8988T (cell line): ENCODE measurements around the gene LIMK2.
"Not testable (repeated sequence)": the region's sequence is repeated elsewhere in the genome, so short reads cannot be mapped to it uniquely, and the experiment has no call there.

Source experiments
- DNase-seq: peaks from one replicate; pipeline ENCODE4 v3.0.0; 2011

The LIMK2 gene

GRCh38 chr22:31295360-31295759 is 83.3 kb downstream of the LIMK2 start:
- DNase-seq, result no peak

GRCh38 chr22:31295831-31296657 is 83.9 kb downstream of the LIMK2 start:
- DNase-seq, result no peak

GRCh38 chr22:31300896-31301295 is 88.8 kb downstream of the LIMK2 start:
- DNase-seq, result no peak

- no peak for DNase-seq
Measured at GRCh38 chr22:31302006-31302405, 89.9 kb downstream of the LIMK2 start.

- DNase-seq, result no peak
Measured at GRCh38 chr22:31302537-31302936, 90.4 kb downstream of the LIMK2 start.

- no peak for DNase-seq
Measured at GRCh38 chr22:31305194-31305593, 93.1 kb downstream of the LIMK2 start.

GRCh38 chr22:31308181-31308580 is 96.1 kb downstream of the LIMK2 start:
- no peak for DNase-seq

- DNase-seq, result no peak
Measured at GRCh38 chr22:31313366-31314147, 101.5 kb downstream of the LIMK2 start.

GRCh38 chr22:31314220-31314619 is 102.1 kb downstream of the LIMK2 start:
- DNase-seq, result not testable (repeated sequence)

GRCh38 chr22:31321421-31321820 is 109.3 kb downstream of the LIMK2 start:
- no peak for DNase-seq

- DNase-seq, result no peak
Measured at GRCh38 chr22:31323578-31324550, 111.8 kb downstream of the LIMK2 start.

GRCh38 chr22:31326877-31327276 is 114.8 kb downstream of the LIMK2 start:
- no peak for DNase-seq

GRCh38 chr22:31327806-31328543 is 115.9 kb downstream of the LIMK2 start:
- DNase-seq, result no peak

- DNase-seq, result no peak
Measured at GRCh38 chr22:31328544-31328960, 116.5 kb downstream of the LIMK2 start.

- DNase-seq, result no peak
Measured at GRCh38 chr22:31329029-31329428, 116.9 kb downstream of the LIMK2 start.
